HG02970 (cell line): ENCODE results near the gene PSME3IP1.

Source experiments
- ATAC-seq: cut with Tn5 transposase; IDR thresholded peaks from one replicate; pipeline ENCODE4 v1.9.1; 2021; ENCODE audit warnings: mild to moderate bottlenecking, moderate library complexity, moderate number of reproducible peaks; ENCODE audit not compliant: unreplicated experiment, low FRiP score

Gene PSME3IP1, protein sequence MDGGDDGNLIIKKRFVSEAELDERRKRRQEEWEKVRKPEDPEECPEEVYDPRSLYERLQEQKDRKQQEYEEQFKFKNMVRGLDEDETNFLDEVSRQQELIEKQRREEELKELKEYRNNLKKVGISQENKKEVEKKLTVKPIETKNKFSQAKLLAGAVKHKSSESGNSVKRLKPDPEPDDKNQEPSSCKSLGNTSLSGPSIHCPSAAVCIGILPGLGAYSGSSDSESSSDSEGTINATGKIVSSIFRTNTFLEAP

GRCh38 chr16:57185945-57186871 lies at the start of gene PSME3IP1, which contains the start of gene RSPRY1:
PSME3IP1 (minus strand) TSS chr16:57186039; CDS start chr16:57173854, 12,185 bp downstream.
RSPRY1 (plus strand) TSS chr16:57186329; CDS start chr16:57204659, 18,330 bp downstream.
- ATAC-seq = peak; percentile 88

- no peak for ATAC-seq
Measured at GRCh38 chr16:57235128-57236021, 49.5 kb upstream of the PSME3IP1 start.

GRCh38 chr16:57234707-57235092 lies 48.9 kb upstream of the PSME3IP1 start:
- ATAC-seq = no peak

GRCh38 chr16:57233944-57234706 lies 48.3 kb upstream of the PSME3IP1 start:
- ATAC-seq = no peak

- no peak for ATAC-seq
Measured at GRCh38 chr16:57231821-57232350, 46.0 kb upstream of the PSME3IP1 start.

DNA sequence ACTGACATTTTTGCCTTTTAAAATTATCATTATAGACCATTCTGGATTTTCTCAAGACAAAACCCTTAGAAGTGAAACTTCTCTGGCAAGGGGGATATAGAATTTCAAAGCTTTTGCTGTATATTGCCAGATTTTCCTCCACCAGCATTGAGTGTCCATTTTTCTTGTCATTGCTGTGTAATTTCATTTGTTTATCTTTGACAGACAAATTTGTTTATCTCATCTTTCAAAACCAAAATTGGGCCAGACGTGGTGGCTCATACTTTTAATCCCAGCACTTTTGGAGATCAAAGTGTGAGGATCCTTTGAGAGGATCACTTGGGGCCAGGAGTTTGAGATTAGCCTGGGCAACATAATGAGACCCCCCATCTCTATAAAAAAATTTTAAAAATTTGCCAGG lies 43.2 kb upstream of the PSME3IP1 start:
- no peak for ATAC-seq

- no peak for ATAC-seq
Measured at GRCh38 chr16:57226701-57227621, 41.1 kb upstream of the PSME3IP1 start.

GRCh38 chr16:57225978-57226377 lies 40.1 kb upstream of the PSME3IP1 start:
- ATAC-seq = no peak

GRCh38 chr16:57224651-57225335 lies 39.0 kb upstream of the PSME3IP1 start:
- no peak for ATAC-seq

DNA sequence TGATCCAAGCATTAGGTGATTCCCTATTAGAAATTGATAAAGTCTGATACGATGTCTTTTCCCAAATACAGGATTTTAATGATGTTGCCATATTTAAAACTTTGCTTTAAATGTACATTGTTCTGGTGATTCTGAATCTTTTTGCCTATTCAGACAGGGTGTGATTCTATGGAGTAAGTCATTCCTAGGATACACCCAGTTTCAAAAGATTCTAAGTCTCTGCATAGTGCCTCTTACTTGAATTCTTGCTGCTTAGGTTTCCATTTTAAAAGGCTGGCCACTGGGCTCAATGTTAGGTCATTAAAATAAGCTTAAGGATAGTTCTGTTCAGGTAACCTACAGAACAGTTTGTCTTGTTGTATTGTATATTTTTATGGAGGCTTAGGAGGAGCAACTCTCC lies 37.2 kb upstream of the PSME3IP1 start:
- ATAC-seq = no peak

- no peak for ATAC-seq
Measured at GRCh38 chr16:57216968-57217367, 31.1 kb upstream of the PSME3IP1 start.

GRCh38 chr16:57213462-57213861 lies 27.6 kb upstream of the PSME3IP1 start:
- no peak for ATAC-seq

DNA sequence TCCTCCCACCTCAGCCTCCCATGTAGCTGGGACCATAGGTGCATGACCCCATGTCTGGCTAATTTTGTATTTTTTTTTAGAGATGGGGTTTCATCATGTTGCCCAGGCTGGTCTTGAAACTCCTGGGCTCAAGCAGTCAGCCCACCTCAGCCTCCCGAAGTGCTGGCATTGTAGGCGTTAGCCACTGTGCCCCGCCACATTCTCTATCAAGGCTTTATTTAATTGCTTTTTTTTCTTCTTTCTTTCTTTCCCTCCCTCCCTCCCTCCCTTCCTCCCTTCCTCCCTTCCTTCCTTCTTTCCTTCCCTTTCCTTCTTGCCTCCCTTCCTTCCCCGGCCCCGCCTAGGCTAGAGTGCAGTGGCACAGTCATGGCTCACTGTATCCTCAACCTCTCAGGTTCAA lies 23.9 kb upstream of the PSME3IP1 start:
- ATAC-seq = no peak

GRCh38 chr16:57208926-57209325 lies 23.1 kb upstream of the PSME3IP1 start:
- ATAC-seq = no peak

GRCh38 chr16:57204675-57205074 lies 18.8 kb upstream of the PSME3IP1 start:
- ATAC-seq = no peak

DNA sequence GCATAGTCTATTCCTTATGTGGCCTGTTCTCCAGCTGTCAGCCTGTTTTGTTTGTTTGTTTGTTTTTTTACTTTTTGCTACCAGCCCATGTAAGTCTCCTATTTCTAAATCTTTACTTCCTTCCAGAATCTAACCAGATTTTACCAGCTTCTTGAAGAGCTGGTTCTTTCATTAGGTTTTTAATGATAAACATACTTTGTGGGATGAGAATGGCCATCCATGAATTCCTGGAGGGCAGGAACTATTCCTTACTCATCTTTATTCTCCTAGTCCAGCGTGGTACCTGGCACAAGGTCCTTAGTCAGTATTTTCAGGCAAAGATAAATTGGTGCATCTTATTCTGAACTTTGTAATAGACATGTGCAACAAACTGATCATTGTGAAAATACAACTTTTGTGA lies 17.6 kb upstream of the PSME3IP1 start:
- no peak for ATAC-seq

- no peak for ATAC-seq
Measured at GRCh38 chr16:57202095-57202886, 16.5 kb upstream of the PSME3IP1 start.
